HL-60/S4 treated with retinoic acid at 250 ng/mL for 4 days and 3 days (cell line): ENCODE data around the gene SOD2.
"Not testable (repeated sequence)": the region's sequence is repeated elsewhere in the genome, so short reads cannot be mapped to it uniquely, and the experiment has no call there.

Experiments used
- in situ Hi-C: fragments of 300-500 bp; cut with MboI; formaldehyde crosslinking; loops from 2 replicates; pipeline ENCODE4 v1.7.0; 2022; ENCODE audit warnings: low sequenced_read_pairs

The SOD2 gene

GRCh38 chr6:159716247-159717096 lies 23.4 kb upstream of the SOD2 start:
- in situ Hi-C loops = no loop called here

- in situ Hi-C loops = no loop called here
Measured at GRCh38 chr6:159715605-159716004, 22.6 kb upstream of the SOD2 start.

GRCh38 chr6:159715166-159715565 lies 22.1 kb upstream of the SOD2 start:
- in situ Hi-C loops = no loop called here

GRCh38 chr6:159714404-159714803 lies 21.4 kb upstream of the SOD2 start:
- in situ Hi-C loops = no loop called here

GRCh38 chr6:159713984-159714383 lies 20.9 kb upstream of the SOD2 start:
- in situ Hi-C loops = no loop called here

- in situ Hi-C loops = not testable (repeated sequence)
Measured at GRCh38 chr6:159712389-159712788, 19.3 kb upstream of the SOD2 start.

GRCh38 chr6:159710603-159711002 lies 17.6 kb upstream of the SOD2 start:
- in situ Hi-C loops = not testable (repeated sequence)

- in situ Hi-C loops = no loop called here
Measured at GRCh38 chr6:159701413-159701999, 8.5 kb upstream of the SOD2 start.

- in situ Hi-C loops = no loop called here
Measured at GRCh38 chr6:159700970-159701369, 7.9 kb upstream of the SOD2 start.

GRCh38 chr6:159695984-159696383 lies 2.9 kb upstream of the SOD2 start:
- in situ Hi-C loops = no loop called here

- in situ Hi-C loops = no loop called here
Measured at GRCh38 chr6:159693894-159694545, 979 bp upstream of the SOD2 start.

GRCh38 chr6:159692303-159693127 lies 526 bp downstream of the SOD2 start:
- in situ Hi-C loops = no loop called here

- in situ Hi-C loops = no loop called here
Measured at GRCh38 chr6:159691963-159692287, 1.1 kb downstream of the SOD2 start.

- in situ Hi-C loops = no loop called here
Measured at GRCh38 chr6:159691133-159691962, 1.7 kb downstream of the SOD2 start.

GRCh38 chr6:159690135-159690534 lies 2.9 kb downstream of the SOD2 start:
- in situ Hi-C loops = not testable (repeated sequence)

- in situ Hi-C loops = no loop called here
Measured at GRCh38 chr6:159689001-159689400, 4.0 kb downstream of the SOD2 start.

GRCh38 chr6:159688266-159688905 lies 4.7 kb downstream of the SOD2 start:
- in situ Hi-C loops = no loop called here

- in situ Hi-C loops = no loop called here
Measured at GRCh38 chr6:159687341-159687740, 5.7 kb downstream of the SOD2 start.

GRCh38 chr6:159686703-159687102 lies 6.3 kb downstream of the SOD2 start:
- in situ Hi-C loops = no loop called here

- in situ Hi-C loops = no loop called here
Measured at GRCh38 chr6:159686040-159686439, 7.0 kb downstream of the SOD2 start.
